Effector memory CD4-positive, alpha-beta T cell (primary cell): ENCODE measurements around the gene VRK2.

Source experiments
- DNase-seq, 3 donors: peaks; one replicate each; pipeline ENCODE4 v3.0.0-alpha.2; 2020
- H3K27ac ChIP-seq: 2 replicates; pipeline ENCODE4 v1.7.0; 2013; ENCODE audit warnings: mild to moderate bottlenecking, low read length, moderate library complexity; ENCODE audit not compliant: insufficient read depth, poor library complexity, severe bottlenecking
- H3K27me3 ChIP-seq: replicated peaks from 2 replicates; pipeline ENCODE4 v1.7.0; 2013; ENCODE audit warnings: mild to moderate bottlenecking, low read length; ENCODE audit not compliant: insufficient read depth, control insufficient read depth, poor library complexity, severe bottlenecking
- H3K36me3 ChIP-seq: 2 replicates; pipeline ENCODE4 v1.7.0; 2013; ENCODE audit warnings: mild to moderate bottlenecking, low read length, moderate library complexity; ENCODE audit not compliant: control insufficient read depth, insufficient read depth
- H3K4me1 ChIP-seq: 2 replicates; pipeline ENCODE4 v1.7.0; 2013; ENCODE audit warnings: low read length, mild to moderate bottlenecking; ENCODE audit not compliant: control insufficient read depth, insufficient read depth, poor library complexity, severe bottlenecking
- H3K4me3 ChIP-seq: 2 replicates; pipeline ENCODE4 v1.7.0; 2013; ENCODE audit warnings: low read length, low read depth, mild to moderate bottlenecking; ENCODE audit not compliant: insufficient read depth, poor library complexity, severe bottlenecking
- H3K9me3 ChIP-seq: 2 replicates; pipeline ENCODE4 v1.7.0; 2013; ENCODE audit warnings: mild to moderate bottlenecking, low read length, moderate library complexity; ENCODE audit not compliant: control insufficient read depth

Gene VRK2

GRCh38 chr2:58051445-58051844 is 4.8 kb downstream of the VRK2 start:
- no peak overlapping the region for H3K4me3 ChIP-seq
- H3K4me1 ChIP-seq = peaks cover 3% of the 10 kb centered on the region
- no peaks in the 10 kb centered on the region for H3K9me3 ChIP-seq
- no peak overlapping the region for H3K27ac ChIP-seq
- DNase-seq = no peak
- no peaks in the 10 kb centered on the region for H3K36me3 ChIP-seq
- no peaks in the 10 kb centered on the region for H3K27me3 ChIP-seq

GRCh38 chr2:58052978-58053377 is 6.4 kb downstream of the VRK2 start:
- Histone ChIP-seq H3K27ac (no peak overlapping the region), H3K4me3 (no peak overlapping the region), H3K4me1 (no peaks in the 10 kb centered on the region), H3K36me3 (no peaks in the 10 kb centered on the region), H3K9me3 (no peaks in the 10 kb centered on the region), H3K27me3 (no peaks in the 10 kb centered on the region)
- DNase-seq = no peak

GRCh38 chr2:58054264-58054663 is 7.7 kb downstream of the VRK2 start:
- Histone ChIP-seq H3K36me3 (no peaks in the 10 kb centered on the region), H3K27ac (no peak overlapping the region)
- DNase-seq = no peak

GRCh38 chr2:58055033-58055786 is 8.6 kb downstream of the VRK2 start:
- H3K27ac ChIP-seq = no peak overlapping the region
- H3K36me3 ChIP-seq = no peaks in the 10 kb centered on the region
- H3K9me3 ChIP-seq = no peaks in the 10 kb centered on the region
- no peaks in the 10 kb centered on the region for H3K27me3 ChIP-seq
- DNase-seq = no peak
- no peak overlapping the region for H3K4me3 ChIP-seq
- no peaks in the 10 kb centered on the region for H3K4me1 ChIP-seq

More at GRCh38 chr2:58054264-58054663, 7.7 kb downstream of the VRK2 start:
- Histone ChIP-seq H3K27me3 (no peaks in the 10 kb centered on the region), H3K9me3 (no peaks in the 10 kb centered on the region), H3K4me1 (no peaks in the 10 kb centered on the region), H3K4me3 (no peak overlapping the region)

- Histone ChIP-seq H3K9me3 (no peaks in the 10 kb centered on the region), H3K27ac (no peak overlapping the region), H3K36me3 (no peaks in the 10 kb centered on the region), H3K4me3 (no peak overlapping the region), H3K27me3 (no peaks in the 10 kb centered on the region), H3K4me1 (no peaks in the 10 kb centered on the region)
- DNase-seq = no peak
Measured at GRCh38 chr2:58056192-58056916, 9.7 kb downstream of the VRK2 start.

- Histone ChIP-seq H3K4me3 (no peak overlapping the region), H3K36me3 (no peaks in the 10 kb centered on the region), H3K4me1 (no peaks in the 10 kb centered on the region), H3K27me3 (no peaks in the 10 kb centered on the region), H3K27ac (no peak overlapping the region), H3K9me3 (no peaks in the 10 kb centered on the region)
- no peak for DNase-seq
Measured at GRCh38 chr2:58057707-58058530, 11.3 kb downstream of the VRK2 start.

GRCh38 chr2:58063641-58064040 is 17.0 kb downstream of the VRK2 start:
- H3K36me3 ChIP-seq = no peaks in the 10 kb centered on the region
- H3K27me3 ChIP-seq = no peaks in the 10 kb centered on the region
- DNase-seq = no peak
- H3K27ac ChIP-seq = no peak overlapping the region
- H3K4me3 ChIP-seq = no peak overlapping the region
- H3K9me3 ChIP-seq = no peaks in the 10 kb centered on the region
- H3K4me1 ChIP-seq = no peaks in the 10 kb centered on the region

GRCh38 chr2:58064086-58064485 is 17.5 kb downstream of the VRK2 start:
- no peak for DNase-seq
- Histone ChIP-seq H3K9me3 (no peaks in the 10 kb centered on the region), H3K36me3 (no peaks in the 10 kb centered on the region), H3K27me3 (no peaks in the 10 kb centered on the region), H3K4me3 (no peak overlapping the region), H3K4me1 (no peaks in the 10 kb centered on the region), H3K27ac (no peak overlapping the region)

- DNase-seq = no peak
- H3K36me3 ChIP-seq = peaks cover 2% of the 10 kb centered on the region
- no peaks in the 10 kb centered on the region for H3K27me3 ChIP-seq
- no peak overlapping the region for H3K4me3 ChIP-seq
- no peak overlapping the region for H3K27ac ChIP-seq
- H3K9me3 ChIP-seq = no peaks in the 10 kb centered on the region
- H3K4me1 ChIP-seq = no peaks in the 10 kb centered on the region
Measured at GRCh38 chr2:58065248-58065647, 18.6 kb downstream of the VRK2 start.

- peaks cover 2% of the 10 kb centered on the region for H3K36me3 ChIP-seq
- DNase-seq = no peak
- H3K4me3 ChIP-seq = no peak overlapping the region
- H3K4me1 ChIP-seq = no peaks in the 10 kb centered on the region
- H3K9me3 ChIP-seq = no peaks in the 10 kb centered on the region
- no peak overlapping the region for H3K27ac ChIP-seq
- H3K27me3 ChIP-seq = no peaks in the 10 kb centered on the region
Measured at GRCh38 chr2:58067001-58067400, 20.4 kb downstream of the VRK2 start.
